Loucy (cell line): ENCODE measurements around the gene MIPEP.

Experiments used
- H2AFZ ChIP-seq: fragments of 200-600 bp; sonication (generic); 2 replicates; pipeline ENCODE4 v1.6.0; 2016; ENCODE audit warnings: antibody characterized with exemption, mild to moderate bottlenecking, low read length, moderate library complexity
- H3F3A ChIP-seq: fragments of 200-600 bp; 2 replicates; pipeline ENCODE4 v1.6.0; 2016; ENCODE audit warnings: antibody characterized with exemption, low read depth, mild to moderate bottlenecking
- H3K27me3 ChIP-seq: fragments of 200-600 bp; sonication (generic); 2 replicates; pipeline ENCODE4 v1.6.1; 2014; ENCODE audit warnings: low read length, mild to moderate bottlenecking; ENCODE audit not compliant: insufficient read depth, poor library complexity, severe bottlenecking
- H3K36me3 ChIP-seq: fragments of 200-600 bp; sonication (generic); 2 replicates; pipeline ENCODE4 v1.6.1; 2016; ENCODE audit warnings: low read length; ENCODE audit not compliant: insufficient read depth
- H3K4me1 ChIP-seq: fragments of 200-600 bp; sonication (generic); 2 replicates; pipeline ENCODE4 v1.5.1; 2014; ENCODE audit warnings: low read length, mild to moderate bottlenecking; ENCODE audit not compliant: insufficient read depth, poor library complexity, severe bottlenecking
- H3K4me2 ChIP-seq: fragments of 200-600 bp; sonication (generic); 2 replicates; pipeline ENCODE4 v1.6.0; 2014; ENCODE audit warnings: antibody characterized with exemption, low read length, low read depth, mild to moderate bottlenecking; ENCODE audit not compliant: poor library complexity, severe bottlenecking
- H3K4me3 ChIP-seq: fragments of 200-600 bp; sonication (generic); 2 replicates; pipeline ENCODE4 v1.5.1; 2014; ENCODE audit warnings: low read length, mild to moderate bottlenecking, mixed read lengths; ENCODE audit not compliant: poor library complexity, severe bottlenecking
- H3K79me2 ChIP-seq: fragments of 200-600 bp; sonication (generic); 2 replicates; pipeline ENCODE4 v1.6.1; 2014; ENCODE audit warnings: low read length; ENCODE audit not compliant: insufficient read depth
- H3K9ac ChIP-seq: fragments of 200-600 bp; sonication (generic); 2 replicates; pipeline ENCODE4 v1.6.0; 2014; ENCODE audit warnings: mild to moderate bottlenecking, low read depth, low read length, moderate library complexity; ENCODE audit not compliant: poor library complexity, severe bottlenecking
- H3K9me2 ChIP-seq: fragments of 200-600 bp; sonication (generic); replicated peaks from 2 replicates; pipeline ENCODE4 v1.6.1; 2016; ENCODE audit warnings: low read depth, low read length, mixed read lengths
- H3K9me3 ChIP-seq: fragments of 200-600 bp; sonication (generic); 2 replicates; pipeline ENCODE4 v1.6.1; 2014; ENCODE audit warnings: mild to moderate bottlenecking, antibody characterized with exemption, low read length, low read depth; ENCODE audit not compliant: insufficient read depth
- H4K20me1 ChIP-seq: fragments of 200-600 bp; sonication (generic); 2 replicates; pipeline ENCODE4 v1.6.0; 2014; ENCODE audit warnings: antibody characterized with exemption, low read length, mild to moderate bottlenecking; ENCODE audit not compliant: insufficient read depth, poor library complexity, severe bottlenecking
- CTCF ChIP-seq: fragments of 200-600 bp; sonication (generic); conservative IDR thresholded peaks from 2 replicates; pipeline ENCODE4 v1.5.1; 2014; ENCODE audit warnings: mild to moderate bottlenecking, antibody characterized with exemption, low read length
- EZH2phosphoT487 ChIP-seq: fragments of 200-600 bp; IDR thresholded peaks from 2 replicates; pipeline ENCODE4 v1.6.1; 2018; ENCODE audit warnings: antibody characterized with exemption, mild to moderate bottlenecking, moderate library complexity, borderline replicate concordance

MIPEP gene

GRCh38 chr13:23877286-23877685 is 11.9 kb downstream of the MIPEP start:
- Histone ChIP-seq H2AFZ (no peak overlapping the region), H3K9me2 (no peaks in the 10 kb centered on the region), H3K4me2 (no peak overlapping the region), H3K4me1 (no peaks in the 10 kb centered on the region), H3F3A (no peaks in the 10 kb centered on the region), H4K20me1 (no peaks in the 10 kb centered on the region), H3K36me3 (no peaks in the 10 kb centered on the region), H3K79me2 (no peaks in the 10 kb centered on the region), H3K9me3 (no peaks in the 10 kb centered on the region), H3K4me3 (no peak overlapping the region), H3K9ac (no peak overlapping the region), H3K27me3 (no peaks in the 10 kb centered on the region)
- no peak for TF ChIP-seq CTCF
- no peak for TF ChIP-seq EZH2phosphoT487

- Histone ChIP-seq H3K9ac (no peak overlapping the region), H3K4me3 (no peak overlapping the region), H3K4me2 (no peak overlapping the region), H3K79me2 (no peaks in the 10 kb centered on the region), H3K4me1 (no peaks in the 10 kb centered on the region), H3K9me3 (no peaks in the 10 kb centered on the region), H2AFZ (no peak overlapping the region), H4K20me1 (no peaks in the 10 kb centered on the region), H3F3A (no peaks in the 10 kb centered on the region), H3K27me3 (no peaks in the 10 kb centered on the region), H3K36me3 (no peaks in the 10 kb centered on the region), H3K9me2 (no peaks in the 10 kb centered on the region)
- peak; percentile 72 for TF ChIP-seq CTCF
- no peak for TF ChIP-seq EZH2phosphoT487
These were observed 12.9 kb downstream of the MIPEP start for GRCh38 chr13:23876265-23876664.

- no peak overlapping the region for H3K9ac ChIP-seq
- H3K79me2 ChIP-seq: no peaks in the 10 kb centered on the region
- no peaks in the 10 kb centered on the region for H3K27me3 ChIP-seq
- TF ChIP-seq CTCF (peak; percentile 78), EZH2phosphoT487 (no peak)
- no peak overlapping the region for H3K4me3 ChIP-seq
- no peak overlapping the region for H3K4me2 ChIP-seq
- no peaks in the 10 kb centered on the region for H3F3A ChIP-seq
- no peaks in the 10 kb centered on the region for H3K36me3 ChIP-seq
- no peaks in the 10 kb centered on the region for H3K9me3 ChIP-seq
- H2AFZ ChIP-seq: no peak overlapping the region
- peaks cover 24% of the 10 kb centered on the region for H3K4me1 ChIP-seq
- H3K9me2 ChIP-seq: no peaks in the 10 kb centered on the region
- no peaks in the 10 kb centered on the region for H4K20me1 ChIP-seq
These were observed 17.5 kb downstream of the MIPEP start for GRCh38 chr13:23871616-23872220.
